ENCODE measurements around the gene MTHFD1L. TPM values are rescaled to one million over a fixed set of nuclear protein-coding genes. Genes with fewer than 3 reads are reported as not detected.

Gene MTHFD1L
- total RNA-seq, 1 donor from 2014 or later: 66.0 TPM

DNA sequence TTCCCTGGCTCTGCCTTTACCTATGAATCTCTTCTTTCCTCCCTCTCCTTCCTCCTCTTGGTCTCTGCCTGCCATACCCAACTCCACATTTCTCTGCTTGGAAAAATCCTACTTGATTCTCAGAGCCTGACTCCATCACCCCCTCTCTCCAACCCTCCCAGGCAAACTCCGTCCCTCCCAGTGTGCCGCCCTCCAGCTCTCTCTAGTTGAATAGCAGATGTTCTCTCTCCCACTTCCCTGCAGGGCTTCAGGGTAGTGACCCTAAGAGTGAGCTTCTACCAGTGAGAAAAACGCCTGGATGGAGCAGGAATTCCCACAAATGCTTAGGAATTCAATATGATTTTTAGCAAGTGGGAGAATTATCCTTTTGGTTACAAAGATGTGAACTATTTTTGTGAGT lies 141.6 kb downstream of the MTHFD1L start:
- DNase-seq (ENCODE audit: low spot score): no peak
- Mint-ChIP-seq H3K27ac (ENCODE audit: unreplicated experiment) (no peak overlapping the region), H3K4me1 (ENCODE audit: unreplicated experiment) (peaks cover 14% of the 10 kb centered on the region), H3K4me3 (ENCODE audit: unreplicated experiment) (no peak overlapping the region), H3K36me3 (ENCODE audit: low read depth, unreplicated experiment) (no peaks in the 10 kb centered on the region), H3K27me3 (ENCODE audit: unreplicated experiment) (no peaks in the 10 kb centered on the region), H3K9me3 (ENCODE audit: unreplicated experiment) (no peaks in the 10 kb centered on the region)
- TF ChIP-seq, protein P1, sequence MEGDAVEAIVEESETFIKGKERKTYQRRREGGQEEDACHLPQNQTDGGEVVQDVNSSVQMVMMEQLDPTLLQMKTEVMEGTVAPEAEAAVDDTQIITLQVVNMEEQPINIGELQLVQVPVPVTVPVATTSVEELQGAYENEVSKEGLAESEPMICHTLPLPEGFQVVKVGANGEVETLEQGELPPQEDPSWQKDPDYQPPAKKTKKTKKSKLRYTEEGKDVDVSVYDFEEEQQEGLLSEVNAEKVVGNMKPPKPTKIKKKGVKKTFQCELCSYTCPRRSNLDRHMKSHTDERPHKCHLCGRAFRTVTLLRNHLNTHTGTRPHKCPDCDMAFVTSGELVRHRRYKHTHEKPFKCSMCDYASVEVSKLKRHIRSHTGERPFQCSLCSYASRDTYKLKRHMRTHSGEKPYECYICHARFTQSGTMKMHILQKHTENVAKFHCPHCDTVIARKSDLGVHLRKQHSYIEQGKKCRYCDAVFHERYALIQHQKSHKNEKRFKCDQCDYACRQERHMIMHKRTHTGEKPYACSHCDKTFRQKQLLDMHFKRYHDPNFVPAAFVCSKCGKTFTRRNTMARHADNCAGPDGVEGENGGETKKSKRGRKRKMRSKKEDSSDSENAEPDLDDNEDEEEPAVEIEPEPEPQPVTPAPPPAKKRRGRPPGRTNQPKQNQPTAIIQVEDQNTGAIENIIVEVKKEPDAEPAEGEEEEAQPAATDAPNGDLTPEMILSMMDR (IDR thresholded peaks at IDR 0.05; ENCODE audit: unreplicated experiment): no peak

DNA sequence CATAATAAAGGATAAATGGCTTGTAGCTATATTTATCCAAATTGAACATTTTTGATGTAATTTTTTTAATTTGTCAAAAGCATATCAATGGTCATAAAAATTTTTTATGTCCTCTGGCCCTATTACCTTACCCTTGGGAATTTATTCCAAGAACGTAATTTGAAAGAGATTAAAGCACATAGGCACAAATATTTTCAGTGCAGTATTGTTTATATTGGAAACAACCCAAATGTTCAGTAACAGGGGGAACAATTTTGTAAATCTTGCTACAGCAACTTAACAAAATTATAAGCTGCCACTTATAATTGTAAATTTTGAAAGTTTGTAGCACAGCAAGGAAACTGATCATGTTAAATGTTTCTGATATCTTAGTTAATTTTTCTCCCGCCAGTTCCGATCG lies 142.4 kb downstream of the MTHFD1L start:
- Mint-ChIP-seq H3K4me1 (ENCODE audit: unreplicated experiment) (peaks cover 14% of the 10 kb centered on the region), H3K36me3 (ENCODE audit: low read depth, unreplicated experiment) (no peaks in the 10 kb centered on the region), H3K27ac (ENCODE audit: unreplicated experiment) (no peak overlapping the region), H3K4me3 (ENCODE audit: unreplicated experiment) (no peak overlapping the region), H3K9me3 (ENCODE audit: unreplicated experiment) (no peaks in the 10 kb centered on the region), H3K27me3 (ENCODE audit: unreplicated experiment) (no peaks in the 10 kb centered on the region)
- TF ChIP-seq, protein P1 (IDR thresholded peaks at IDR 0.05; ENCODE audit: unreplicated experiment): no peak
- no peak for DNase-seq (ENCODE audit: low spot score)

DNA sequence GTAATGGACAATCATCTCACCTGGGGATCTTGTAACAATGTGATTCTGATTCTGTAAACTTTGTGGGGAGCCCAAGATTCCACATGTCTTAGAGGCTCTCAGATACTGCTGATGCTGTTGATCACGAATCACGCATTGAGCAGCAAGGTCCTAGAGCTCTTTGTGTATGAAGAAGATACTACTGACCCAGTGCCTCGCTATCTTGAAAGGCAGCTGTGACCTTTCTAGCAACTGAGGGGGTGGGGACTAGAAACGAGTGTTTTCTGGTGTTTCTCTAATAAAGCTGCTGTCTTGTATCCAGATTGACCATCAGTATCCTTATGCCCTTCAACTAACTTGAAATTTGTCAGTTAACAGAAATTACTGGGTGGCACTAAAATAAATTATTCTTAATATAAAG lies 142.9 kb downstream of the MTHFD1L start:
- Mint-ChIP-seq H3K4me1 (ENCODE audit: unreplicated experiment) (peaks cover 13% of the 10 kb centered on the region), H3K36me3 (ENCODE audit: low read depth, unreplicated experiment) (no peaks in the 10 kb centered on the region), H3K27me3 (ENCODE audit: unreplicated experiment) (no peaks in the 10 kb centered on the region), H3K27ac (ENCODE audit: unreplicated experiment) (no peak overlapping the region), H3K4me3 (ENCODE audit: unreplicated experiment) (no peak overlapping the region), H3K9me3 (ENCODE audit: unreplicated experiment) (no peaks in the 10 kb centered on the region)
- TF ChIP-seq, protein P1 (IDR thresholded peaks at IDR 0.05; ENCODE audit: unreplicated experiment): no peak
- no peak for DNase-seq (ENCODE audit: low spot score)

DNA sequence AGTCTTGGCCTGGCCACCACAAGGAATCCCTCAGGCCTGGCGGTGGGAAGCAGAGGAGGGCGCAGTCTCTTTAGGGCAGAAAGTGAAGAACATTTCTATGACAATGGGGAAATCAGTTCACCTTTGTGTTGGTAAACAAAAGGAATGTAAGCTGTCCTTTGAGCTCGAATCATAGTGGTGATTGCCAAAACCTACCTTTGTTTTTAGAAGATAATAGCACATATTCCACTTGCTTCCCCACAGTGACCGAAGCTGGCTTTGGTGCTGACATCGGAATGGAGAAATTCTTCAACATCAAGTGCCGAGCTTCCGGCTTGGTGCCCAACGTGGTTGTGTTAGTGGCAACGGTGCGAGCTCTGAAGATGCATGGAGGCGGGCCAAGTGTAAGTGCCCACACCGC lies 144.1 kb downstream of the MTHFD1L start:
- DNase-seq (ENCODE audit: low spot score): no peak

DNA sequence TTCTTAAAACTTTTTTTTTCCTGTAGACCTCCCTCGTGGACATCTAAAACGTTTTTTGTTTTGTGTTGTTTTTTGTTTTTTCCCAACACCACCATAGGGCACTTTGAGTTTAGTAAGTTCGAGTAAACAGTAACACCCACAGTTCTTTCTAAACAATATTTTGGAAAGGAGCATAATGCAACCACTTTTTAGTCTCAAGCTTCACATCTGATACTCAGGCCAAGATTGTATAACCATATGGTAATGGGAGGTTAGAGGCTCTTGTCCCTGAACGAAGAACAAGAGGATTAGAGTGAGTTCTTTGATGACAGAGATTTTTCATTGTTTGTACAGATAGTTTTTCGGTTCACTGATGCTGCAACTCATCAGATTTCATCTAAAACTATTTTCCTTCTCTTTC lies 144.6 kb downstream of the MTHFD1L start:
- H3K27ac Mint-ChIP-seq (ENCODE audit: unreplicated experiment): no peak overlapping the region
- H3K4me1 Mint-ChIP-seq (ENCODE audit: unreplicated experiment): peaks cover 3% of the 10 kb centered on the region
- DNase-seq (ENCODE audit: low spot score): no peak
- H3K4me3 Mint-ChIP-seq (ENCODE audit: unreplicated experiment): no peak overlapping the region
- TF ChIP-seq, protein P1 (IDR thresholded peaks at IDR 0.05; ENCODE audit: unreplicated experiment): no peak
- H3K9me3 Mint-ChIP-seq (ENCODE audit: unreplicated experiment): no peaks in the 10 kb centered on the region
- no peaks in the 10 kb centered on the region for H3K27me3 Mint-ChIP-seq (ENCODE audit: unreplicated experiment)
- H3K36me3 Mint-ChIP-seq (ENCODE audit: low read depth, unreplicated experiment): peaks cover 3% of the 10 kb centered on the region

More for the DNA sequence above, 144.1 kb downstream of the MTHFD1L start:
- Mint-ChIP-seq H3K27me3 (ENCODE audit: unreplicated experiment) (no peaks in the 10 kb centered on the region), H3K4me3 (ENCODE audit: unreplicated experiment) (no peak overlapping the region), H3K36me3 (ENCODE audit: low read depth, unreplicated experiment) (no peaks in the 10 kb centered on the region), H3K4me1 (ENCODE audit: unreplicated experiment) (peaks cover 4% of the 10 kb centered on the region), H3K27ac (ENCODE audit: unreplicated experiment) (no peak overlapping the region), H3K9me3 (ENCODE audit: unreplicated experiment) (no peaks in the 10 kb centered on the region)
- TF ChIP-seq, protein P1 (IDR thresholded peaks at IDR 0.05; ENCODE audit: unreplicated experiment): no peak
